ENCODE data around the gene HOOK2. TPM values are rescaled to one million over a fixed set of nuclear protein-coding genes. Genes with fewer than 3 reads are reported as not detected.
A peak's percentile ranks its signal among the peaks of the same experiment; 100 is the strongest.

Gene HOOK2
- total RNA-seq, 2 donors from 2014 or later, result 11.4 to 12.2 TPM

DNA sequence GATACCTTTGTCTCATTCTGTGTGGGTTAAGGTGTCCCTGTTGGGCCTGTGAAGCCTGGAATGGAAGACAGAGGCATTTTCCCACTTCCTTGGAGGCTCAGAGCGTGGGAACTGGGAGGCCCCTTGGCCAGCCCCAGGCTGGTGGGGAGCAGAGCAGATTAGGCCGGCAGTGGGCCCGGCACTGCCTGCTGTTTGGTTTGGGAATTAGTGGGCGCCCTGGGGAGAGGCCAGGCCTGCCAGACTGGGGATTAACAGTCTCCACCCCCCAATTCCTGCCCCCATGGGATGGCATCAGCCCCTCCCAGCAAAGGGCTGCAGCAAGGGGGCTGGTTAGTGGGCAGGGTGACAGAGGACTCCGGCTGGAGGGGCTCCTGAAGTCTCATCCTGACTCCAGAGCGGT, 26.9 kb downstream of the HOOK2 start:
- TF ChIP-seq, protein P1, sequence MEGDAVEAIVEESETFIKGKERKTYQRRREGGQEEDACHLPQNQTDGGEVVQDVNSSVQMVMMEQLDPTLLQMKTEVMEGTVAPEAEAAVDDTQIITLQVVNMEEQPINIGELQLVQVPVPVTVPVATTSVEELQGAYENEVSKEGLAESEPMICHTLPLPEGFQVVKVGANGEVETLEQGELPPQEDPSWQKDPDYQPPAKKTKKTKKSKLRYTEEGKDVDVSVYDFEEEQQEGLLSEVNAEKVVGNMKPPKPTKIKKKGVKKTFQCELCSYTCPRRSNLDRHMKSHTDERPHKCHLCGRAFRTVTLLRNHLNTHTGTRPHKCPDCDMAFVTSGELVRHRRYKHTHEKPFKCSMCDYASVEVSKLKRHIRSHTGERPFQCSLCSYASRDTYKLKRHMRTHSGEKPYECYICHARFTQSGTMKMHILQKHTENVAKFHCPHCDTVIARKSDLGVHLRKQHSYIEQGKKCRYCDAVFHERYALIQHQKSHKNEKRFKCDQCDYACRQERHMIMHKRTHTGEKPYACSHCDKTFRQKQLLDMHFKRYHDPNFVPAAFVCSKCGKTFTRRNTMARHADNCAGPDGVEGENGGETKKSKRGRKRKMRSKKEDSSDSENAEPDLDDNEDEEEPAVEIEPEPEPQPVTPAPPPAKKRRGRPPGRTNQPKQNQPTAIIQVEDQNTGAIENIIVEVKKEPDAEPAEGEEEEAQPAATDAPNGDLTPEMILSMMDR (IDR thresholded peaks at IDR 0.05), result no peak
- Histone ChIP-seq H3K27ac (no peak overlapping the region), H3K27me3 (no peaks in the 10 kb centered on the region), H3K4me1 (no peaks in the 10 kb centered on the region), H3K36me3 (peaks cover 29% of the 10 kb centered on the region), H3K9me3 (no peaks in the 10 kb centered on the region), H3K4me3 (no peak overlapping the region)
- DNase-seq (ENCODE audit: low spot score), result no peak

DNA sequence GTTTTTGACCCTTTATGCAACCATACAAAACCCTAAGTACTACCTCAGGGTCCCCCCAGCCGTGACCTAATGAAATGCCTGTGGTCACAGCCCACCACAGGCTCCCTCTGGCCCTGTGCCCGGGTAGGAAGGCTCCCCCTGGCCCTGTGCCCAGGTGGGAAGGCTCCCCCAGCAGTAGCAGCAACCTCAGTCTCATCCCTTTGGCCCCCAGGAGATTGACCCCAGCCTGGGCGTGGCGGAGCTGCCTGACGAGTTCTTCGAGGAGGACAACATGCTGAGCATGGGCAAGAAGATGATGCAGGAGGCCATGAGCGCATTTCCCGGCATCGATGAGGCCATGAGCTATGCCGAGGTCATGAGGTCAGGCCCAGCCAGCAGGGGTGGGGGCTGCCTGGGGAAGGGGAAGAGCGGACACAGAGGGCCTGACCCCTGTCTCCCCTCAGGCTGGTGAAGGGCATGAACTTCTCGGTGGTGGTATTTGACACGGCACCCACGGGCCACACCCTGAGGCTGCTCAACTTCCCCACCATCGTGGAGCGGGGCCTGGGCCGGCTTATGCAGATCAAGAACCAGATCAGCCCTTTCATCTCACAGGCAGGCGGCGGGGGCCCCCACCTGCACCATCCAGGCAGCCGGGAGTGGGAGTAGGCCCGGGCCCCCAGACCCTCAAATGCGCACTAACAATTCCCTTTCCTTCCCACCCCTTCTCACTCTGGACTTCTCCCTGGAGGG, 30.0 kb downstream of the HOOK2 start:
- H3K4me1 ChIP-seq, result no peaks in the 10 kb centered on the region
- H3K27ac ChIP-seq, result no peak overlapping the region
- no peak for DNase-seq (ENCODE audit: low spot score)
- H3K36me3 ChIP-seq, result peaks cover 40% of the 10 kb centered on the region
- no peak overlapping the region for H3K4me3 ChIP-seq
- no peaks in the 10 kb centered on the region for H3K9me3 ChIP-seq
- TF ChIP-seq, protein P1 (IDR thresholded peaks at IDR 0.05), result no peak
- no peaks in the 10 kb centered on the region for H3K27me3 ChIP-seq

DNA sequence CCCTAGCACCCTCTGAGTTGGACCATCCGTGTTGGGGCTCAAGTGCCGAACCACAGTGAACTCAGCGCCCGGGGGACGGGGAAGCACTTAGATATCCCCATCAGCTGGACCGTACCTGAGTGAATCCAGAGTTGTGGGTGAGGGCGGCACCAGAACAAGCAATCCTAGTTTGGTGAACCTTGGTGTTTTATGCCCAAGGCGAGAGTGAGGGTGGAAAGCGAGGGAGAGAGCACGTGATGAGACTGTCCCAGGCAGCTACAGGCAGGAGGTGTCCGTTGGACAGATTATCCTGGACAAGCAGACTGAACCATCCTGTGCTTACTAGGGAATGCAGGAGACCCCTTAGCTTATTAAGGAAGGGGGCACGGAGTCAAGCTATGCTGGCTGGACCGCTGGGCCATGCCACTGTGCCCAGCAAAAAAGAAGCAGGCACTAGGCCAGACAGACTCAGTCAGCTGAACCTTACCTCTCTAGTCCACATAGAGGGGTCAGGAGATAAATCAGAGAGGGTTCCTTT, 37.5 kb downstream of the HOOK2 start:
- H3K36me3 ChIP-seq, result peaks cover 25% of the 10 kb centered on the region
- H3K4me1 ChIP-seq, result peaks cover 0 to 36% of the 10 kb centered on the region in 2 donors
- H3K27me3 ChIP-seq, result no peaks in the 10 kb centered on the region
- peak overlapping the region; percentile 77 to 87 for H3K4me3 ChIP-seq
- DNase-seq (ENCODE audit: low spot score), result no peak
- TF ChIP-seq, protein P1 (IDR thresholded peaks at IDR 0.05), result no peak
- H3K9me3 ChIP-seq, result no peaks in the 10 kb centered on the region
- H3K27ac ChIP-seq, result peak overlapping the region; percentile 83 to 86

DNA sequence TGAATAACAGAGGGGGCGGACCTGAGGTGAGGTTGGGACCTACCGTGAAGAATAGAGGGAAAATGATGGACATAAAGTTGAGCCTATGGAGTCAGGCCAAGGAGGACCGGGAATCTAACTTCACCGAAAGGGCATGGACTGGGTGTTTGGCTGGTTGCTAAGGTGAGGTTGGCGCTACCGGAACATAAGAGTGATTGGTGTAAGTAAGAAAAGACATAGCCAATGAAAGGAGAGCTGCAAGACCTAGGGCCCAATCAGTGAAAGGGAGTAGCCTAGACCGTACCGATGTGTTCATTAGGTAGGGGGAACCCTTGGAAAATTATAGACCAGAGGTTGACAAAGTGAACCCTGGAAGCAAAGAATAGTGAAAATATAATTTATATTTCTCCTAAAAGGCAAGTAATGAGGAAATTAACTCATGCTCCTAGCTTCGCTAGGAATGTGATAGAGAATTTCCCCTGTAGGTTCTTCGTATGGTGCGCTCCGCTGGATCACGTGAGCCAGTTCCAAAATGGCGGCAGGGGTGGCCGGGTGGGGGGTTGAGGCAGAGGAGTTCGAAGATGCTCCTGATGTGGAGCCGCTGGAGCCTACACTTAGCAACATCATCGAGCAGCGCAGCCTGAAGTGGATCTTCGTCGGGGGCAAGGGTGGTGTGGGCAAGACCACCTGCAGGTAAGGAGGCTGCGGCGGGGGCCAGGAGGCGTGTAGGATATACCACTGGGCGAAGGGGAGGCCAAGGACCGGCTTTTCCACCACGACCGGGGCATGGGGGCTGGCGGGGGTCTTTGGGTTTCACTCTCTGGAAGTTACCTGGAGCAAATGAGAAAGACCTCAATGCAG, 38.1 kb downstream of the HOOK2 start, which contains the start of gene GET3:
Gene GET3 (plus strand): TSS at position 503 of the 840 bp plus-strand sequence. CDS start 9 bp downstream, at position 512.
- H3K9me3 ChIP-seq, result no peaks in the 10 kb centered on the region
- peak within 1 kb of the TSS; percentile 83 to 86 for H3K27ac ChIP-seq
- peak; percentile 98 for DNase-seq (ENCODE audit: low spot score)
- no peaks in the 10 kb centered on the region for H3K27me3 ChIP-seq
- peaks cover 0 to 42% of the 10 kb centered on the region in 2 donors for H3K4me1 ChIP-seq
- TF ChIP-seq, protein P1 (IDR thresholded peaks at IDR 0.05), result no peak
- peaks cover 24% of the 10 kb centered on the region for H3K36me3 ChIP-seq
- peak within 1 kb of the TSS; percentile 77 to 87 for H3K4me3 ChIP-seq

DNA sequence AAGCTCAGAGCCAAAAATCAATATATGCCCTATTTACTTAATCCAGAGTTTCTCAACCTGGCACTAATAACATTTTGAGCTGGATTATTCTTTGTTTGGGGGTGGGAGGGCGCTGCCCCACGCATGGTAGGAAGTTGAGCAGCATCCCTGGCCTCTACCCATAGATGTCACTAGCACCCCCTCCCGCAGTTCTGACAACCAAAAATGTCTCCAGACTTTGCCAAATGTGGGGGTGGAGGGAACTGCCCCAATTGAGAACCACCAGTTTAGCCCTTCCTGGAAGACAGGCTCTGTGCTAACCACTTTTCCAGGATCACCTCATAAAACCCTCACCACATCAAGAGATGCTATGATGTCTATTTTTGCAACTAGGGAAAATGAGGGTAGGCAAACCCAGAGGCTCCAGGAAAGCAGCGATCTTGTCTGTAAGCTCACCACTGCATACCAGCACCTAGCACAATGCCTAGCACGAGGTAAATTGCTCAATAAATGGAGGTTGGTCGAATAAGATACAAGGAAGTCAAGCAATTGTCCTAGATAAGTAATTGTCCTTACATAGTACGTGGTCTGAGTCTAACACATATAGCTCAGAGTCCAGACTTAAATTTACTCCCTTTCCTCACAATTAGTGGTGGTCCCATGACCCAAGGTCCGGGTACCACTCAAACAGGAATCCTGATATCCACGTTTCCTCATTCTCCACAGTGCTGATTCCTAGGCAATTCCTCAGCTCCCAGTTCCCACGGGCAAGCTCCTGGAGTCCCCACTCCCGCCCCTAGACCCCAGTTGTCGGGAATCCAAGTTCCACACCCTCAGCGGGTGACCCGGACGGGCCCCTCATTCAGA, 41.8 kb downstream of the HOOK2 start:
- Histone ChIP-seq H3K4me3 (peak overlapping the region; percentile 86 to 90), H3K27ac (peak overlapping the region; percentile 93 to 95), H3K27me3 (no peaks in the 10 kb centered on the region), H3K36me3 (peaks cover 25% of the 10 kb centered on the region), H3K9me3 (no peaks in the 10 kb centered on the region), H3K4me1 (peaks cover 0 to 51% of the 10 kb centered on the region in 2 donors)
- TF ChIP-seq, protein P1 (IDR thresholded peaks at IDR 0.05), result no peak
- no peak for DNase-seq (ENCODE audit: low spot score)

All from right atrium auricular region (tissue), 2 donors.